Measurements from ENCODE around the gene SH3GL1. TPM values are rescaled to one million over a fixed set of nuclear protein-coding genes. Genes with fewer than 3 reads are reported as not detected.
A peak's percentile ranks its signal among the peaks of the same experiment; 100 is the strongest.
"Not testable (repeated sequence)": the region's sequence is repeated elsewhere in the genome, so short reads cannot be mapped to it uniquely, and the experiment has no call there.

SH3GL1 gene
- total RNA-seq, 3 donors from 2014 or later, result 31.7 to 54.9 (median 47.5) TPM

DNA sequence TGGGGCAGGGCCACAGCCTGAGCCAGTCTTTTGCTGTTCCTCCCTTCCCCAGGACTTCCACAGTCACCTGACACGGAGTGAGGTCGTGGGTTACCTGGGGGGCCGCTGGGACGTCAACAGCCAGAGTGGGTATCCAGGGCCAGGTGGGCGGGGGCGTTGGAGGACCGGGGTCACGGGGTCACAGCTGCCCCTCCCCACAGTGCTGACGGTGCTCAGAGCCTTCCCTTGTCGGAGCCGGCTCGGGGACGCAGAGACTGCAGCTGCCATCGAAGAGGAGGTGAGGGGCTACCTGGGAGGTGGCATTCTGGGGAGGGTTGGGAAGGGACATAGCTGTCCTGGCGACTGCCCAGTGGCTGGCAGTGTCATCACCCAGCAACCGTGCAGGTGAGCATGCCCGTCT is 45.5 kb downstream of the SH3GL1 start:
- intact Hi-C loops (cut with DNase I, micrococcal nuclease), result loop anchor here (5.0 to 10.0 kb wide), 2 partner anchors 88 to 90 kb away; no protein-coding TSS in a partner anchor
- H3K36me3 ChIP-seq (ENCODE audit: low read depth), result no peaks in the 10 kb centered on the region
- no peak overlapping the region for H3K4me3 ChIP-seq
- ATAC-seq (no peak), DNase-seq (no peak)
- H3K4me1 ChIP-seq (ENCODE audit: low read depth), result no peaks in the 10 kb centered on the region
- H3K9me3 ChIP-seq, result no peaks in the 10 kb centered on the region
- TF ChIP-seq, protein P1, sequence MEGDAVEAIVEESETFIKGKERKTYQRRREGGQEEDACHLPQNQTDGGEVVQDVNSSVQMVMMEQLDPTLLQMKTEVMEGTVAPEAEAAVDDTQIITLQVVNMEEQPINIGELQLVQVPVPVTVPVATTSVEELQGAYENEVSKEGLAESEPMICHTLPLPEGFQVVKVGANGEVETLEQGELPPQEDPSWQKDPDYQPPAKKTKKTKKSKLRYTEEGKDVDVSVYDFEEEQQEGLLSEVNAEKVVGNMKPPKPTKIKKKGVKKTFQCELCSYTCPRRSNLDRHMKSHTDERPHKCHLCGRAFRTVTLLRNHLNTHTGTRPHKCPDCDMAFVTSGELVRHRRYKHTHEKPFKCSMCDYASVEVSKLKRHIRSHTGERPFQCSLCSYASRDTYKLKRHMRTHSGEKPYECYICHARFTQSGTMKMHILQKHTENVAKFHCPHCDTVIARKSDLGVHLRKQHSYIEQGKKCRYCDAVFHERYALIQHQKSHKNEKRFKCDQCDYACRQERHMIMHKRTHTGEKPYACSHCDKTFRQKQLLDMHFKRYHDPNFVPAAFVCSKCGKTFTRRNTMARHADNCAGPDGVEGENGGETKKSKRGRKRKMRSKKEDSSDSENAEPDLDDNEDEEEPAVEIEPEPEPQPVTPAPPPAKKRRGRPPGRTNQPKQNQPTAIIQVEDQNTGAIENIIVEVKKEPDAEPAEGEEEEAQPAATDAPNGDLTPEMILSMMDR (IDR thresholded peaks at IDR 0.05), result no peak

- Histone ChIP-seq H3K4me1 (ENCODE audit: low read depth) (no peaks in the 10 kb centered on the region), H3K4me3 (no peak overlapping the region), H3K9me3 (no peaks in the 10 kb centered on the region), H3K36me3 (ENCODE audit: low read depth) (no peaks in the 10 kb centered on the region)
- DNase-seq (no peak), ATAC-seq (no peak)
- intact Hi-C loops (cut with DNase I, micrococcal nuclease), result loop anchor here (5.0 to 10.0 kb wide), 2 partner anchors 87 to 89 kb away; no protein-coding TSS in a partner anchor
- TF ChIP-seq, protein P1 (IDR thresholded peaks at IDR 0.05), result no peak
These were observed 46.1 kb downstream of the SH3GL1 start for GRCh38 chr19:4354282-4354681.

DNA sequence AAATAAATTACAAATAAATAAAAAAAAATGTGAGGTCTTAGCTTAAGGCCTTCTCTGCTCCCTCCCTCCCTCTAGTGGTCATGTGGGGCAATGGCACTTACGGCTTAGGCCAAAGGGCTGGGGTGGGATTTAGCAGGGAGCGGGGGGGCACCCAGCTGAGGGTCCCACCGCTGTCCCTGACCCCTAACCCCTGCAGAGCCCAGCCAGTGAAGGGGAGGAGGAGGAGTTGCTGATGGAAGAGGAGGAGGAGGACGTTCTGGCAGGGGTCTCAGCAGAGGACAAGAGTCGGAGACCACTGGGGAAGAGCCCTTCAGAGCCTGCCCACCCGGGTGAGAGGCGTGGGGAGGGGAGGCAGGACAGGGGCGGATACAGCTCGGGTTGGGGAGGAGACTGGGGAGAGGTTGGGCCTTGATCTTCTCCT is 47.6 kb downstream of the SH3GL1 start:
- Histone ChIP-seq H3K4me1 (ENCODE audit: low read depth) (no peaks in the 10 kb centered on the region), H3K36me3 (ENCODE audit: low read depth) (no peaks in the 10 kb centered on the region), H3K4me3 (no peak overlapping the region), H3K9me3 (no peaks in the 10 kb centered on the region)
- DNase-seq (peak in 1 of 3 donors; percentile 53), ATAC-seq (peak; percentile 76)
- TF ChIP-seq, protein P1 (IDR thresholded peaks at IDR 0.05), result peak; percentile 79
- intact Hi-C loops (cut with DNase I, micrococcal nuclease), result loop anchor here (5.0 to 10.0 kb wide), 2 partner anchors 85 to 88 kb away; no protein-coding TSS in a partner anchor

DNA sequence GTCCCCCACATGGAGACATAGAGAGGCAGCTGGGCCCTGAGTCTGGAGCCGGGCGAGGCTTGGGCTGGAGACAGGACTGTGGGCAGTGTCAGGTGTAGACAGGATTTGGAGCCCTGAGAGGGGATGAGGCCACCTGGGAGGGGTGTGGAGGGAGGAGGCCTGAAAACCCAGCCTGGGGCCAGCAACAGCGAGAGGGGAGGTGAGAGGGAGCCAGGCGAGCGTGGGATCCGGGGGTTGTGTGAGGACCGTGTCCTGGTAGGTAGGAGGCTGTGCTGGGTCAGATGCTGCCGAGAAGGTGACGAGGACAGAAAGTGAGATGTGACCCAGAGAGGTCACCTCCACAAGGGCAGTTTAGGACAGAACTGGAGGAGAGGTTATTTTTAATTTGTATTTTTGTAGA is 49.6 kb downstream of the SH3GL1 start:
- intact Hi-C loops (cut with DNase I, micrococcal nuclease), result loop anchor here (5.0 to 10.0 kb wide), 2 partner anchors 83 to 86 kb away; no protein-coding TSS in a partner anchor
- TF ChIP-seq, protein P1 (IDR thresholded peaks at IDR 0.05), result no peak
- no peak overlapping the region for H3K4me3 ChIP-seq
- no peaks in the 10 kb centered on the region for H3K36me3 ChIP-seq (ENCODE audit: low read depth)
- H3K4me1 ChIP-seq (ENCODE audit: low read depth), result no peaks in the 10 kb centered on the region
- no peaks in the 10 kb centered on the region for H3K9me3 ChIP-seq
- no peak for ATAC-seq
- DNase-seq, result no peak

GRCh38 chr19:4350111-4350510 is 50.2 kb downstream of the SH3GL1 start:
- H3K4me3 ChIP-seq, result no peak overlapping the region
- ATAC-seq (no peak), DNase-seq (no peak)
- H3K36me3 ChIP-seq (ENCODE audit: low read depth), result no peaks in the 10 kb centered on the region
- H3K9me3 ChIP-seq, result no peaks in the 10 kb centered on the region
- intact Hi-C loops (cut with DNase I, micrococcal nuclease), result loop anchor here (5.0 to 10.0 kb wide), 2 partner anchors 83 to 85 kb away; no protein-coding TSS in a partner anchor
- no peaks in the 10 kb centered on the region for H3K4me1 ChIP-seq (ENCODE audit: low read depth)
- TF ChIP-seq, protein P1 (IDR thresholded peaks at IDR 0.05), result no peak

DNA sequence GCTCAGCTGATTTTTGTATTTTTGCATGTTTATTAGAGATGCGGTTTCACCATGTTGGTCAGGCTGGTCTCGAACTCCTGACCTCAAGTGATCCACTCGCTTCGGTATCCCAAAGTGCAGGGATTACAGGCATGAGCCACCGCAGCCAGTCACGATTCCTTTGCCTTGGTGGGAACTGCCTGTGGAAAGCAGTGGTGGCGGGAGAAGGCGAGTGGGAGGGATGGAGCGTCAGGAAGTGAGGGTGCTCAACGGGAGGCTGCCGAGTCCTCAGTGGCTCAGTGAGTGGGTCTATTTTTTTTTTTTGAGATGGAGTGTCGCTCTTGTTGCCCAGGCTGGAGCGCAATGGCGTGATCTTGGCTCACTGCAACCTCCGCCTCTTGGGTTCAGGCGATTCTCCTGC is 51.1 kb downstream of the SH3GL1 start:
- ATAC-seq; H3K36me3 ChIP-seq (ENCODE audit: low read depth); DNase-seq; intact Hi-C loops (cut with DNase I, micrococcal nuclease); H3K9me3 ChIP-seq; H3K4me3 ChIP-seq; H3K4me1 ChIP-seq (ENCODE audit: low read depth): not testable (repeated sequence)

Measured in mucosa of descending colon (tissue), 3 donors.